ENCODE measurements around the gene CPNE7.

CPNE7 gene

GRCh38 chr16:89610108-89610453 is 34.5 kb downstream of the CPNE7 start:
- TF ChIP-seq SIN3A (IDR thresholded peaks at IDR 0.05; ENCODE audit: borderline replicate concordance, insufficient read depth, low read length): no peak
- TF ChIP-seq POLR2AphosphoS5 (IDR thresholded peaks at IDR 0.05; ENCODE audit: low read depth, low read length): no peak

GRCh38 chr16:89612415-89613166 is 37.0 kb downstream of the CPNE7 start:
- no peak for TF ChIP-seq SIN3A (IDR thresholded peaks at IDR 0.05; ENCODE audit: borderline replicate concordance, insufficient read depth, low read length)

DNA sequence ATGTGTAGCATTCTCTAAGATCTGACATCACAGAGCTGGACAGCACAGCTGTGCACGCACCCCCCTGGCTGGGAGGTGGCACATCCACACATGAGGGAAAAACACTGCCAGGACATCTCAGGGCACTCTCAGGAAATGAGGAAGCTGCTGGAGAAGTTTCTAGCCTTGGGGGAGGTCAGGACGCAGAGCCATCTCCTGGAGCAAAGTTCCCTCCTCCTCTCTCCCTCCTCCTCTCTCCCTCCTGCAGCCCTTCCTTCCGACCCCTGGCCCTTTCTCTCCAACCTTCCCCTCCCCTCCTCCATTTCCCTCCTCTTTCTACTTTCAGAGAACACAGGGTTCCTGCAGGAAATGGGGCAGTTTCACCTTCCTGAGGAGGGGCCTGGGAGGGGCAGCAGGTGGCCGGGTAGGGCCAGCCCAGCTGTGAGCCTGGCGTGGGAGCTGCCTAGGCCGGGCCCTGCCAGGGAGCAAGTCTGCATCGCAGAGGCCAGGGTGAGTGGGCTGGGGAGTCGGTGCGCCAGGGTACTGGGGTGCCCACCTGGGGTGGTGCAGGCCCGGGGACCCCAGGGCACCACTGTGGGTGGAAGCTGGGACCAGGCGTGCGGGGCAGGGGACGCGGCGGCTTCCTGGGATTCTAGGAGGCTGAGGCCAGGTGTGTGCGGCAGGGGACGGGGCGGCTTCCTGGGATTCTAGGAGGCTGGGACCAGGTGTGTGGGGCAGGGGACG is 37.8 kb downstream of the CPNE7 start, which contains the start of gene DPEP1:
TSS of gene DPEP1 (plus strand) at position 412 of the 723 bp plus-strand sequence. CDS start 16,769 bp downstream, outside the sequence.
- TF ChIP-seq FOXP2 (optimal IDR thresholded peaks at IDR 0.05; ENCODE audit: borderline replicate concordance, extremely low read depth, extremely low read length, insufficient read depth) (no peak), POLR2AphosphoS5 (IDR thresholded peaks at IDR 0.05; ENCODE audit: low read depth, low read length) (no peak), TAF1 (IDR thresholded peaks at IDR 0.05; ENCODE audit: borderline replicate concordance, insufficient read depth, low read length) (no peak), SIN3A (IDR thresholded peaks at IDR 0.05; ENCODE audit: borderline replicate concordance, insufficient read depth, low read length) (no peak)
- TF ChIP-seq, protein P1, sequence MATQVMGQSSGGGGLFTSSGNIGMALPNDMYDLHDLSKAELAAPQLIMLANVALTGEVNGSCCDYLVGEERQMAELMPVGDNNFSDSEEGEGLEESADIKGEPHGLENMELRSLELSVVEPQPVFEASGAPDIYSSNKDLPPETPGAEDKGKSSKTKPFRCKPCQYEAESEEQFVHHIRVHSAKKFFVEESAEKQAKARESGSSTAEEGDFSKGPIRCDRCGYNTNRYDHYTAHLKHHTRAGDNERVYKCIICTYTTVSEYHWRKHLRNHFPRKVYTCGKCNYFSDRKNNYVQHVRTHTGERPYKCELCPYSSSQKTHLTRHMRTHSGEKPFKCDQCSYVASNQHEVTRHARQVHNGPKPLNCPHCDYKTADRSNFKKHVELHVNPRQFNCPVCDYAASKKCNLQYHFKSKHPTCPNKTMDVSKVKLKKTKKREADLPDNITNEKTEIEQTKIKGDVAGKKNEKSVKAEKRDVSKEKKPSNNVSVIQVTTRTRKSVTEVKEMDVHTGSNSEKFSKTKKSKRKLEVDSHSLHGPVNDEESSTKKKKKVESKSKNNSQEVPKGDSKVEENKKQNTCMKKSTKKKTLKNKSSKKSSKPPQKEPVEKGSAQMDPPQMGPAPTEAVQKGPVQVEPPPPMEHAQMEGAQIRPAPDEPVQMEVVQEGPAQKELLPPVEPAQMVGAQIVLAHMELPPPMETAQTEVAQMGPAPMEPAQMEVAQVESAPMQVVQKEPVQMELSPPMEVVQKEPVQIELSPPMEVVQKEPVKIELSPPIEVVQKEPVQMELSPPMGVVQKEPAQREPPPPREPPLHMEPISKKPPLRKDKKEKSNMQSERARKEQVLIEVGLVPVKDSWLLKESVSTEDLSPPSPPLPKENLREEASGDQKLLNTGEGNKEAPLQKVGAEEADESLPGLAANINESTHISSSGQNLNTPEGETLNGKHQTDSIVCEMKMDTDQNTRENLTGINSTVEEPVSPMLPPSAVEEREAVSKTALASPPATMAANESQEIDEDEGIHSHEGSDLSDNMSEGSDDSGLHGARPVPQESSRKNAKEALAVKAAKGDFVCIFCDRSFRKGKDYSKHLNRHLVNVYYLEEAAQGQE (IDR thresholded peaks at IDR 0.05; ENCODE audit: insufficient read depth in 1 of 2, low read depth in 2 of 2, low read length in 2 of 2): no peak

DNA sequence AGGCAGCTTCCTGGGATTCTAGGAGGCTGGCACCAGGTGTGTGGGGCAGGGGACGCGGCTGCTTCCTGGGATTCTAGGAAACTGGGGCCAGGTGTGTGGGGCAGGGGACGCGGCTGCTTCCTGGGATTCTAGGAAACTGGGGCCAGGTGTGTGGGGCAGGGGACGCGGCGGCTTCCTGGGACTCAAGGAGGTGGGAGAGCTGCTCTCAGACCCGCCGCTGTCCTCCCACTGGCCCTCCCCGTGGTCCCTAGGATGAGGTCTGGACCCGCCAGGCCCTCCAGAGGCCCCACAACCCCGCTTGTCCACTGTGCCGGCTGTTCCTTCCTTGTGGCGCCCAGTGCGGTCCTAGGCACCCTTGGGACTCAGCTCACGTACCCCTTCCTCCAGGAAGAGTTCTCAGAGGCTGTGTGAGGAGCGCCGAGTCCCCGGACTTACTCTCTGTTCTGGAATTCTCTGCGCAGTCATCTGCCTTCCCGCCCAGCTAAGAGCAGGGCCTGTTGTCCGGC is 38.4 kb downstream of the CPNE7 start:
- TF ChIP-seq, protein P1 (IDR thresholded peaks at IDR 0.05; ENCODE audit: insufficient read depth in 1 of 2, low read depth in 2 of 2, low read length in 2 of 2): no peak
- no peak for TF ChIP-seq FOXP2 (optimal IDR thresholded peaks at IDR 0.05; ENCODE audit: borderline replicate concordance, extremely low read depth, extremely low read length, insufficient read depth)
- no peak for TF ChIP-seq SIN3A (IDR thresholded peaks at IDR 0.05; ENCODE audit: borderline replicate concordance, insufficient read depth, low read length)
- TF ChIP-seq TAF1 (IDR thresholded peaks at IDR 0.05; ENCODE audit: borderline replicate concordance, insufficient read depth, low read length): no peak
- no peak for TF ChIP-seq POLR2AphosphoS5 (IDR thresholded peaks at IDR 0.05; ENCODE audit: low read depth, low read length)

DNA sequence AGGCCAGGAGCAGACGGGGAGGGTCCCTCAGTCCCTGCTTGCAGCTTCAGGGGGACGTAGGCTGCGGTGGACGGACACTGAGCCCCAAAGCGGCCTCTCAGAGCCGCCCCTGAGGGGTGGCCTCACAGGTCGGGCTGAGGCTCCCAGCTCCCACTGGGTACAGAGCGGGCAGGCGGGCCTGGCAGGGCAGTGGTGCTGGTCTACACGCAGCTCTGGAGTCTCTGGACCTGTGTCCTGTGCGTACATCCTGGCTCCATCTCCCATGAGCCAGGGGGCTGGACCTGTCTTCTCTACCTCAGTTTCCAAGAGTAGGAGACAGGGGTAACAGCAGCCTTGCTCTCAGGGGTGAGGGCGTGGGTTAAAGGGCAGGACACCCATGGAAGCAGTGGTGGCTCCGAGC is 39.6 kb downstream of the CPNE7 start:
- TF ChIP-seq TAF1 (IDR thresholded peaks at IDR 0.05; ENCODE audit: borderline replicate concordance, insufficient read depth, low read length) (no peak), FOXP2 (optimal IDR thresholded peaks at IDR 0.05; ENCODE audit: borderline replicate concordance, extremely low read depth, extremely low read length, insufficient read depth) (no peak), SIN3A (IDR thresholded peaks at IDR 0.05; ENCODE audit: borderline replicate concordance, insufficient read depth, low read length) (no peak), POLR2AphosphoS5 (IDR thresholded peaks at IDR 0.05; ENCODE audit: low read depth, low read length) (no peak)
- TF ChIP-seq, protein P1 (IDR thresholded peaks at IDR 0.05; ENCODE audit: insufficient read depth in 1 of 2, low read depth in 2 of 2, low read length in 2 of 2): no peak

- TF ChIP-seq FOXP2 (optimal IDR thresholded peaks at IDR 0.05; ENCODE audit: borderline replicate concordance, extremely low read depth, extremely low read length, insufficient read depth) (no peak), POLR2AphosphoS5 (IDR thresholded peaks at IDR 0.05; ENCODE audit: low read depth, low read length) (no peak), TAF1 (IDR thresholded peaks at IDR 0.05; ENCODE audit: borderline replicate concordance, insufficient read depth, low read length) (no peak), SIN3A (IDR thresholded peaks at IDR 0.05; ENCODE audit: borderline replicate concordance, insufficient read depth, low read length) (no peak)
- TF ChIP-seq, protein P1 (IDR thresholded peaks at IDR 0.05; ENCODE audit: insufficient read depth in 1 of 2, low read depth in 2 of 2, low read length in 2 of 2): no peak
These were observed 40.1 kb downstream of the CPNE7 start for GRCh38 chr16:89615596-89616090.

Data from PFSK-1 (cell line).